Measurements from ENCODE around the gene MINK1. TPM values are rescaled to one million over a fixed set of nuclear protein-coding genes. Genes with fewer than 3 reads are reported as not detected.

MINK1 gene
- total RNA-seq, 1 donor from 2014 or later, result 117 TPM

DNA sequence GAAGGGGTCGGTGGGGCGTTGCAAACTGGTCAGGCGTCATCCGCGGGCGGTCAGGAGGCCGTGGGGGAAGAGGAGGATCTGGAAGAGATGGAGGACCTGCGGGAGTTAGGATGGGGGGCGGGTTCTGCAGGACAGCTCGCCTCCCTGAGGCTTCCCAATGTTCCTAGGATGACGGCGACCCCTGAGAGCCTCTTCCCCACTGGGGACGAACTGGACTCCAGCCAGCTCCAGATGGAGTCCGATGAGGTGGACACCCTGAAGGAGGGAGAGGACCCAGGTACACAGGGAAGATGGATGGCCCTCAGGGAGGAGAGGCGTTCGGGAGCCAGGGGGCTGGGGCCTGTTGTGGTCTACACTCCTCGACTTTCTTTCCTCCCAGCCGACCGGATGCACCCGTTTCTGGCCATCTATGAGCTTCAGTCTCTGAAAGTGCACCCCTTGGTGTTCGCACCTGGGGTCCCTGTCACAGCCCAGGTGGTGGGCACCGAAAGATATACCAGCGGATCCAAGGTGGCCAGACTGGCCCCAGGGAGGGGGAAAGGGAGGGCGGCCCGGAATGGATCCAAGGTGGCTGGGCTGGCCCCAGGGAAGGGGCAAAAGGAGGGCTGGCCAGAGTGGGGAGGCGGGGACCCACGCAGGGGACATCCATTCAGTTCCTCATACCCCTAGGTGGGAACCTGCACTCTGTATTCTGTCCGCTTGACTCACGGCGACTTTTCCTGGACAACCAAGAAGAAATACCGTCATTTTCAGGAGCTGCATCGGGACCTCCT lies 25.3 kb upstream of the MINK1 start:
- no peak for TF ChIP-seq CTCF (IDR thresholded peaks at IDR 0.05; ENCODE audit: unreplicated experiment)
- Mint-ChIP-seq H3K27me3 (ENCODE audit: low read depth) (no peaks in the 10 kb centered on the region), H3K27ac (peak overlapping the region; percentile 75), H3K4me1 (peaks cover 19% of the 10 kb centered on the region), H3K4me3 (peak overlapping the region; percentile 91), H3K36me3 (peaks cover 19% of the 10 kb centered on the region), H3K9me3 (no peaks in the 10 kb centered on the region)
- DNase-seq (ENCODE audit: low spot score in 2 of 2, unreplicated experiment in 2 of 2), result no peak

DNA sequence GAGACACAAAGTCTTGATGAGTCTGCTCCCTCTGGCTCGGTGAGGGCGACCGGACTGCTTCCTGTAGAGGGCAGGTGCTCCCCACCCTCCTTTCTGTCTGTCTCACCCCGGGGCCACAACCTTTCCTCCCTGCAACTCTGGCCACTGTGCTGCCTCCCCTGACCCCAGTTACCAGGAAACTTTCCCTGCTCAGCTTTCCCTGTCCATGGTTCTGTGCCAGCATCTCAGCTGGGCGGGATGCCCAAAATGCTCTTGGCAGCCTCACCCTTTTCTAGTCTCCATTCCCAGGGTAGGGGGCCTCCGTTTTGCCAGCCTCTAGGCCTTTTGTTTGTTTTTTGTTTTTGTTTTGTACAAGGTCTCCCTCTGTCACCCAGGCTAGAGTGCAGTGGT lies 24.8 kb upstream of the MINK1 start:
- DNase-seq (ENCODE audit: low spot score in 2 of 2, unreplicated experiment in 2 of 2), result no peak
- no peak for TF ChIP-seq CTCF (IDR thresholded peaks at IDR 0.05; ENCODE audit: unreplicated experiment)
- no peaks in the 10 kb centered on the region for H3K9me3 Mint-ChIP-seq
- peaks cover 19% of the 10 kb centered on the region for H3K4me1 Mint-ChIP-seq
- no peak overlapping the region for H3K27ac Mint-ChIP-seq
- H3K4me3 Mint-ChIP-seq, result peak overlapping the region; percentile 91
- H3K36me3 Mint-ChIP-seq, result peaks cover 19% of the 10 kb centered on the region
- no peaks in the 10 kb centered on the region for H3K27me3 Mint-ChIP-seq (ENCODE audit: low read depth)

DNA sequence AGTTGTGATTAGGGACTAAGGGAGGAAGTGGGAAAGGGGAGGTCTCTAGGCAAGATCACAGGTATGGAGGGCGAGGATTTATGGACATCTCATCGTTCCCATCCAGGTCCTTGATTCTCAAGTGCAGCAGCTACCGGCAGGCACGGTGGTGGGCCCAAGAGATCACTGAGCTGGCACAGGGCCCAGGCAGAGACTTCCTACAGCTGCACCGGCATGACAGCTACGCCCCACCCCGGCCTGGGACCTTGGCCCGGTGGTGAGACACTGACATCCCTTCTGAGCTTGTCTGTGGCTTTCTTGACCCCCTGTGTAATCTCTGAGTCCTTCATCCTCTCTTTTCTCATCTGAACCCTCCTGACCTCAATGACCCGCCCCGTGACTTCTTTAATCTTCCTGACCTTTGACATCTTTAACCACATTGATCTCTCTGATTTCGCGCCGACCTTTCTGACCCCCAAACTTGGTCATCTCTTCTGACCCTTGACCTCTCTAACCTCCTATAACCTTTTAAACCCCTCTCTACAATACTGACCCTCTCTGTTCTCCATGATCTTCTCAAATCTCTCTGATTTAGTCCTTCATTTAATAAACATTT lies 22.3 kb upstream of the MINK1 start:
- no peaks in the 10 kb centered on the region for H3K27me3 Mint-ChIP-seq (ENCODE audit: low read depth)
- no peak overlapping the region for H3K27ac Mint-ChIP-seq
- H3K36me3 Mint-ChIP-seq, result peaks cover 28% of the 10 kb centered on the region
- H3K4me3 Mint-ChIP-seq, result no peak overlapping the region
- no peak for TF ChIP-seq CTCF (IDR thresholded peaks at IDR 0.05; ENCODE audit: unreplicated experiment)
- no peaks in the 10 kb centered on the region for H3K9me3 Mint-ChIP-seq
- DNase-seq (ENCODE audit: low spot score in 2 of 2, unreplicated experiment in 2 of 2), result no peak
- H3K4me1 Mint-ChIP-seq, result peaks cover 19% of the 10 kb centered on the region

DNA sequence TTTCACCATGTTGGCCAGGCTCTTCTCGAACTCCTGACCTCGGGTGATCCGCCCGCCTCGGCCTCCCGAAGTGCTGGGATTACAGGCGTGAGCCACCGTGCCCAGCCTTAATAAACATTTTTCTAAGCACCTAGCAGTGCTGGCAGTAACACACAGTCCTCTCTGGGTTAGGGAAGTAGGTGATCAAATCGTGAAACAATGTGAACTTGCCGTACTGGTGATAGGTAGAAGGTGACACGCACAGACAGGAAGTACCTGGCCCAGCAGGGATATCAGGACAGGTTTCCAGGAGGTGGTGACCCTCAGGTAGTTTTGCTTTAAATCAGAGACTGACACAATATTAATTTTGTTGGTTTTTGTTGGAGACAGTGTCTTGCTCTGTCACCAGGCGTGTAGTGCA lies 21.7 kb upstream of the MINK1 start:
- Mint-ChIP-seq H3K36me3 (peaks cover 30% of the 10 kb centered on the region), H3K27me3 (ENCODE audit: low read depth) (no peaks in the 10 kb centered on the region), H3K4me1 (peaks cover 13% of the 10 kb centered on the region), H3K9me3 (no peaks in the 10 kb centered on the region), H3K4me3 (no peak overlapping the region), H3K27ac (no peak overlapping the region)
- no peak for DNase-seq (ENCODE audit: low spot score in 2 of 2, unreplicated experiment in 2 of 2)
- no peak for TF ChIP-seq CTCF (IDR thresholded peaks at IDR 0.05; ENCODE audit: unreplicated experiment)

GRCh38 chr17:4812690-4813089 lies 20.4 kb upstream of the MINK1 start:
- Mint-ChIP-seq H3K4me3 (no peak overlapping the region), H3K9me3 (no peaks in the 10 kb centered on the region), H3K27ac (no peak overlapping the region), H3K36me3 (peaks cover 35% of the 10 kb centered on the region), H3K4me1 (peaks cover 11% of the 10 kb centered on the region), H3K27me3 (ENCODE audit: low read depth) (no peaks in the 10 kb centered on the region)
- no peak for DNase-seq (ENCODE audit: low spot score in 2 of 2, unreplicated experiment in 2 of 2)
- no peak for TF ChIP-seq CTCF (IDR thresholded peaks at IDR 0.05; ENCODE audit: unreplicated experiment)
